HG03521 (cell line): ENCODE results near the gene SRGAP3.

Experiments used
- ATAC-seq: cut with Tn5 transposase; IDR thresholded peaks from one replicate; pipeline ENCODE4 v1.9.1; 2021; ENCODE audit warnings: mild to moderate bottlenecking, moderate library complexity; ENCODE audit not compliant: unreplicated experiment

Gene SRGAP3

DNA sequence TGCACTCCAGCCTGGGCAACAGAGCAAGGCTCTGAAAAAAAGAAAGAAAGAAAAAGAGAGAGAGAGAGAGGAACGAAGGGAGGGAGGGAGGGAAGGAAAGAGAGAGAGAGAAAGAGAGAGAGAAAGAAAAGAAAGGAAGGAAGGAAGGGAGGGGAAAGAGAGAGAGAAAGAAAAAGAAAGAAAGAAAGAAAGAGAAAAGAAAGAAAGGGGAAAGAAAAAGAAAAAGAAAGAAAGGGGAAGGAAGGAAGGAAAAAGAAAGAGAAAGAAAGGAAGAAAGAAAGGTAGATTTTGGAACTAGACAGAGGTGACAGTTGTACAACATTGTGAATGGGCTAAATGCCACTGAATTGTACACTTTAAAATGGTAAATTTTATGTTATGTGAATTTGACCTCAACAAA is 5.3 kb upstream of the SRGAP3 start:
- ATAC-seq: no peak

- ATAC-seq: no peak
Observed at GRCh38 chr3:9253327-9253726, 3.9 kb upstream of the SRGAP3 start.

DNA sequence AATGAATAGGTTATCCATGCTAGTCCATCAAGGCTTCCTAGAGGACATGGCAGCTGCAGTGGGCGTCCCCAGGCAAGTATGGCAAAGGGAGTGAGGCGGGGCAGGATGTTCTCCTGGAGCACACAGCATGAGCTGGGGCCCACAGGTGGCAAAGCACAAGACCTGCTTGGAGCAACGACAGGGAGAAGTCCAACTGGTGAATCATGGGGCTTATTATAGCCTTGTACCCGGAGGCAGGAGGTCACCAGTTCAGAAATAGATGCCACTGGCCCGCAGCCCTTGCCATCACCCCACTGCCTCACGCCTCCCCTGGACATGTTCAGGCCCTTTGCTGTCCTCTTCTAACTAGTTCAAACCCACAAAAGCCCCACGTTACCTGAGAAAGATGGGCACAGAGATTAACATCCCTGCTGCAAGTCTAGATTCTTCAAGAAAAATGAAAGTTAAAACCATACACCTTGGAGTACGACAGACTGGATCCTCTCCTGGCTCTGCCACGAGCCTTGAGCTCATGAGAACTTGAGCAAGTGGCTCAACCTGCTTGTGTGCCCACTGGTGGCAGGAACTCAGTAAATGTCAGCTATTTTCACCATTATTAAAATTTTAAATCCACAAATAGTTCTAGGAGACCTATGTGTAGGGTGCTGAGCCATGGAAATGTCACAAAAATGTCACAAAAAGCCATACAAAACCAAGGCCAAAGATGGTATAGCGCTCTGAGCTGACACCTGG is 1.8 kb upstream of the SRGAP3 start:
- no peak for ATAC-seq

GRCh38 chr3:9250236-9250635 is 790 bp upstream of the SRGAP3 start:
- ATAC-seq: no peak

DNA sequence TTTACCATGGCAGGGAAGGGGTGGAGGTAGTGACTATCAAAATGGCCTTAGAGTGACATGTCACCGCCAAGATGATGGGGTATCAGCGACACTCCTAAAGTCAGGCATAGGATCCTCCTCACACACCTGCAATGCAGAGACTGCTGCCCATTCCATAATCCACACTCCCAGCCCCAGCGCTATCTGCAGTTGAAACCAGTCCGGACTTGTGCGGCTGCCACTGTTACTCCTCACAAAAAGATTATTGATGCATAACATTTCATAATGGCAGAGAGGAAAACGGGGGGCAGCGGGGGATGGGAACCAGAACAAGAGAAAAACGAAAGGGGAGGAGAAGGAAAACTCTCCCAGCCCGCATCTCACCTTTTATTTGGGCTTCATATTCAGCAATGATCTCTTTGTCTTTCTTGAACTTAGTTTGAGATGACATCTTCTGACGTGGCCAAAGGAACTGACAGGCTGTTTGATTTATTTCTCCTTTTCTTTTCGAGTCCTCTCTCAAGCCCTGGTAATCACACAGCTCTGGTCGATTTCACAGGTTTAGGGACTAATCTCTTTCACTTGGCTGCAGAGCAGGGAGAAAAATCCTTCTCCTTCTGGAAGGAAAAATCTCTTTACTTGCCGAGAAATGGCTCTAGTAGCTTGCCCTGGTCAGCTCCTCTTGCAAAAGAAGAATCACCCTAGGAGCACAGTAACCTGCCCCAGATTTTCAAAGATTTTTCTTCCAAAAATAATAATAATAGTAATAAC is 749 bp downstream of the SRGAP3 start:
- ATAC-seq: no peak

GRCh38 chr3:9247941-9248521 is 1.4 kb downstream of the SRGAP3 start:
- ATAC-seq: no peak

DNA sequence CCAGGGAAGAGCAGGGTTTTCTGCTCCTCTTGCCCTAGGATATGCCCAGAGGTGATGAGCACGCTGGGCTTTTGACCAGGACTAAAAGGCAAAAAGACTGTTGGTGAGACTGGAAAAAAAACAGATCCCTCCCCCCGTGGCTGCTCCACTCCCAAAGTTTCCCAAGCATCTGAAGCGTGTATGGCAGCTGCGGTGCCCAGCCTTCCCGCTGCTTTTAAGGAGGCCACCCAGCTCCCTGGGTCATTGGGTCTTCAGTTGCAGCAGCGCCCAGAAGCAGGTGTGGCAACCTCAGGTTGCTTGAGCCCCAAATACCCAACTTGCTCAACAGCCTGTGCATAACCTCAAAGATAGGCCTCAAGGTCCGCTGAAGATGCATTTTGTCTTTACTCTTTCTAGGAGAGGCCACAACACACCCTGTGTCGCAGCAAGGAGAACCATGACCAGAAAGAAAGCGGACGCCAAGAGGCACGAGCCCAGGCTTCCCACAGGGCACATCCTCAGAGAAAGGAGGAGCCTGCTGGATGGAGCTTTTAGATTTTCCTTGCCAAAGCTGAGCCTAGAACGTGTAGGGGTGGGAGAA is 2.0 kb downstream of the SRGAP3 start:
- no peak for ATAC-seq

DNA sequence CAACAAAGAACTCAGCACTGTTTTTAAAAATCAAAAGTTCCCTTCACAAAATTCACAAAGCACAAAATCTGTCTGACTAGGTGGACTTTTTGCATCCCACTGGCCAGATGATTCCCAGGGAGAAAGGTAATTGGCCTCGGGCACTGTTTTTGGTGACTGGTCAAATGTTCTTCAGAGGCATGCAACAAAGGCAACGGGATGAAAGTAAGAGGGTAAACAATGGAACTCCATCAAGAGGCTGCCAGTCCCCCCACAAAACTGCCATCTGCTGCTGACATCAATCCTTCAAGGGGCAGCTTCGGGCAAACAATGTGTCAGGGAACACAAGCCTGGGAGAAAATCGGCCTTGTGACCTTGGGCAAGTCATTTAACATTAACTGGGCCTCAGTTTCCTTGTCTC is 3.3 kb downstream of the SRGAP3 start:
- ATAC-seq: no peak

DNA sequence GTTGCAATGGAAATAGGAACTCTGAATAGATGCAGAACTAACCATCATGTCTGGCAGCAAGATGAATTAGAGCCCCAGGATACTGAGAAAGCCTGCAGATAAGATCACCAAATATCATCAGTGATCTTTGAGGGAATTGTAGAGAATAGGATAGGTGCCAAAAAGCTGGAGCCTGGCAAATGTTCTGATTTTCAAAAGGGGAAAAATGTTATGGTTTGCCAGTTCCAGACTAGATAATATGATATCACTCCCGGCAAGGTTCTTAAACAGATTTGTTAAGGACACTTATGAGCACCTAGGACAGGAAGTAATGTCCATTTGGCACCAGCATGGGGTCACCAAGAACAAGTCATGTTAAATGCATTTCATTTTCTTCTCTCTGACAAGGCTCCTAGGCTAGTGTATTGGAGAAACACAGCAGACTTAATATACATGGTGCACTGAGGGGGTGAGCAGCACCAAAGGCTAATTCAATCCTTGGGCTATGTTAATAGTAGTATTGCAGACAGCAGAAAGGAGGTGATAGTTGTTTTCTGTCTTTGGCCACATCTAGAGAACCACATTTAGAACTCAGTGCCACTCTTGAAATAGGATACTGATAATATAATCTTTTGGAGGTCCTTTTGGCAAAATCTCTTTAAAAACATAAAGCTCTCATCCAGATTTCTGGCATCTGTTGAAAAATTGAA is 4.8 kb downstream of the SRGAP3 start:
- ATAC-seq: no peak

DNA sequence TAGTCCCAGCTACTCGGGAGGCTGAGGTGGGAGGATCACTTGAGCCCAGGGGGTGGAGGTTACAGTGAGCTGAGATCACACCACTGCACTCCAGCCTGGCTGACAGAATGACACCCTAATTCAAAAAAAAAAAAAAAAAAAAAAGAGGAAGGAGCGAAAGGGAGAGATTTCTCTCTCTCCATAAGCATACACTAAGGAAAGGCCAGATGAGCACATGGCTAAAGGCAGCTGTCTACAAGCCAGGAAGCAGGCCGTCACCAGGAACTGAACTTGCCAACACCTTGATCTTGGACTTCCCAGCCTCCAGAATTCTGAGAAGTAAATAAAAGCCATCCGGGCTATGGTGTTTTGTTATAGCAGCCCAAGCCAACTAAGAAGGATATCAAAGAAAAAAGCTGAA is 7.5 kb downstream of the SRGAP3 start:
- no peak for ATAC-seq

GRCh38 chr3:9239680-9240079 is 9.8 kb downstream of the SRGAP3 start:
- ATAC-seq: no peak

GRCh38 chr3:9238721-9239295 is 10.6 kb downstream of the SRGAP3 start:
- no peak for ATAC-seq

- no peak for ATAC-seq
Observed at GRCh38 chr3:9238276-9238675, 11.2 kb downstream of the SRGAP3 start.

- ATAC-seq: no peak
Observed at GRCh38 chr3:9233814-9234600, 15.4 kb downstream of the SRGAP3 start.

DNA sequence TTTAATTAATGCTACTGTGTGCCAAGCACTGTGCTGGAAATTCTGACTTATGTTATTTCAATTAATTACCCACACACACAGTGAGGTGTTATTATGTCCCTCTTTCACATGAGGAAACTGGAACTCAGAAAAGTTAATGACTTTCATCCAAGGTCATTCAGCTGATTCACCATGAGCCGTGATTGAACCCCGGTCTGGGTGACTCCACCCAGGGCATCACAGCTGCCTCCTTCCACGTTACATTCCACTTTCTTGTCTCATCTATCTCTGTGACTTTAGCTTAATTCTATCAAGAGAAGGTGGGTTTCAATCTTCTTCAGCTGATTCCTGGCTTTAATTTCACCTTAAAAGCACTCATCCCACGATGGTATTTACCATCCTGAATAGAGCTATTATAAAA is 16.3 kb downstream of the SRGAP3 start:
- ATAC-seq: no peak

DNA sequence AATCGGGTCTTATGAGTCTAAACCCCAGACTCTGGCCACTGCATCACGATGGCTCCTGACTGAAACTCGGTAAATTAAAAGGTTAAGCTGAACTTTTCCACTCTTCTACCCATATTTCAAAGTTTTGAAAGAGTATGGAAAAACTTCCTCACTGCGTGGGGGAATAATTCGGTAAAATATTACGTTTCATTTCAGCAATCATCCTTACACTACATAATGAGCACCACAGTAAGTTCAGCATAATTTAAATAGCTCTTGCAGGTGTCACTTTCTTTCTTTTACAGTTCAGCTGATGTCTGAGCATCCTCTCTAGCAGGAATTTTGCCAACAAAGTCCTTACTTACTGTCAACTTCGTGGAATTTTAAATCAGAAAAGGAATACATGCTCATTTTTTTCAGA is 17.5 kb downstream of the SRGAP3 start:
- no peak for ATAC-seq

DNA sequence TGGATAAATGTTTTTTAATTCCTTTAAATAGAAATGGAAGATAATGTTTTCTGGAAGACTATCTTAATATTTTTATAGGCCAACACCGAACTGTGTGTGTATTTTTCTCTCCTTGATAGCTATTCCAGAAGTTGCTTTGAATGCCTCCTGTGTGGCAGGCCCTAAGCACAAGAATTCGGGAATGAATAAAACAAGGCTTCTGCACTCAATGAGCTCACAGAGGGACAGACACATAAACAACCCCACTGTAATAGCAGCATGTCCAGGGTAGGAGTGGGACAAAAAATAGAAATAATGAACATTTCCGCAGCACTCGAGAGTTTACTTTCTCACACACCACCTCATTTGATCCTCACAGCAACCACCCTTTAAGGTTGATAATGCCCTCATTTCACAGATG is 18.0 kb downstream of the SRGAP3 start:
- no peak for ATAC-seq

DNA sequence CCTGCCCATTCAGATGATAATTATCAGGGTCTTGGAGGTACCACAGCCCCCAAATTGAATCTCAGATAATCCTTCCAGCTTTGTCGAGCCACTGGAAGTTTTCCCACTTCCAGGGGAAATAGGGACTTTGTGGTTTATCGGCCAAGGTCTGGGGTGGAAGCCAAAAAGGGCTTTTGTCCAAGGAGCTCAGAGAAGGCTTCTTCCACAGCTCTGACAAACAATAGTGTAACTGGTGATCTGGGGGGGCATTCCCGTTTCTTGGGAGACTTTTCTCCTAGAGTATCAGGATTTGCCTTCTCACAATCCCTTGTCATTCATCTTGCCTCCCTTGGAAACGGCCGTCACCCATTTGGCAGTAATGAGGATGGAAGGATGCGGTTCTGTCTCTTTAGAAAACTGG is 18.4 kb downstream of the SRGAP3 start:
- no peak for ATAC-seq

- no peak for ATAC-seq
Observed at GRCh38 chr3:9230596-9230995, 18.9 kb downstream of the SRGAP3 start.

- ATAC-seq: no peak
Observed at GRCh38 chr3:9229879-9230278, 19.6 kb downstream of the SRGAP3 start.
